HG02981 (cell line): Measurements from ENCODE around the gene CTDSP2.
"Not testable (repeated sequence)": the region's sequence is repeated elsewhere in the genome, so short reads cannot be mapped to it uniquely, and the experiment has no call there.

ENCODE experiments used
- ATAC-seq: cut with Tn5 transposase; IDR thresholded peaks from one replicate; pipeline ENCODE4 v1.9.1; 2021; ENCODE audit warnings: mild to moderate bottlenecking, moderate library complexity; ENCODE audit not compliant: unreplicated experiment

CTDSP2 gene

DNA sequence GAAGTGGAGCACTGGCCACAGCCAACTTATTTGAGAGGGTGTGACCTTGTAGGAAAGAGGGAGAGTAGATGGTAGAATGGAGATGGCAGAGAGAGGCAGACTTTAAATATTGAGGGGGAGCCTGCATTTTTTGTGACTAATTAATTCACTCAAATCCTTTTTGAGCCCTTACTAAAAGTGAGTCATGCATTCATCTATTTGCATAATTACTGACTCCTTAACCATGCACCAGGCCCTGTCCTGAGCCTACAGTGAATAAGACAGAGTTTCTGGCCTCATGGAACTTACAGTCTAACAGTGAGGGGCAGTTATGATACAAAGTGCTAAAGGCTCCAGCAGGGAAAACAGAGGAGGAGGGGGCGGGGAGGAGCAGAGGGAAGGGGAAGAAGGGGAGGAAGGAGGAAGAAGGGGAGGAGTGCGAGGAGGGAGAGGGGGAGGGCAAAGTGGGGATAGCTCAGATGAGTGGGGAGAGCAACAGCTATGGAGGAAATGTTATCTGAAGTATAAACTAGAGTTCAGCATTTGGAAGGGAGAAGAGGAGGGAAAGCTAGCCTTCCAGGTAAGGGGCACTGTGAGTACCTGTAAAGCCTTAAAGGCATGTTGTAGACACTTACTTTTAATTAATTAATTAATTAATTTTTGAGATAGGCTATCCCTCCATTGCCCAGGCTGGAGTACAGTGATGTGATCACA is 7.5 kb upstream of the CTDSP2 start:
- no peak for ATAC-seq

DNA sequence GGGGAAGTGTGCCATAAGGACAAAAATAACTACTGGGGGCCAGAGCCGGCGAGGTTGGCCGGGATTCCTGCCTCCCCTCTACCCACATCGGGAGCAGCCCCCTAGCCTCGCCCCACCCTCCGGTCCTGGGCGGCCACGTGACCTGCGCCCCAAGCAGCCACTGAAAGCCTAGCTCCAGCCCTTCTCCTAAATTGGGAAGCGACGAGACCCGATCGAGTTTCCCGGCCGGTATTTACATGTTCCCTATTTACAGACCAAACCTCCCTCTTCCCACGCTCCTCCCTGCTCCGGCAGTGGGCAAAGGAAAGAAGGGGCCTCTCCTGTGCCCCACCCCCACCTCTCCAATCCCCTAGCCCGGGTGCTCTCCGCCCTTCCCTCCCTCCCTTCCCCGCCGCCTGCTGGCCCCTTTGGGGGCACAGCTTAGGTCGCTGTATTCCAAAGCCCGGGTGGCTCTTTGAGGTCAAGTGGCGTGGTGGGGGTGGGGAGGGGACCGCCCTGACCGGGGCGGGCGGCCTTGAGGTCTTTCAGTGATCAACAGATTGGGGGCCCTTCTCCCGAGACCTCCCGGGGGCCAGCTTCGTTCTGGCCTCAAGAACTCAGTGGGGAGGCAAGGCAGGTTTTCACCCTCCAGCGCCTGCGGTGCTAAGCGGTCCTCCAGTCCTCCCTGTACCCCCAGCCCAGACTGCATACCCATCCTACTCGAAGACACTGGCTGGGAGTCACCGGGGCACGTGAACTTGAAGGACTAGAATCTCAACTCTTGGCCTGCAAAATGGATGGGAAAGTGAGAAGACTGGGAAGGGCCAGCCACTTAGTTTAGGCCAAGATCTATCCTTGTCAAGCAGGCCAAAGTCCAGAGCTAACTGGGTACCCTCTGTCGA is 6.3 kb upstream of the CTDSP2 start:
- no peak for ATAC-seq

DNA sequence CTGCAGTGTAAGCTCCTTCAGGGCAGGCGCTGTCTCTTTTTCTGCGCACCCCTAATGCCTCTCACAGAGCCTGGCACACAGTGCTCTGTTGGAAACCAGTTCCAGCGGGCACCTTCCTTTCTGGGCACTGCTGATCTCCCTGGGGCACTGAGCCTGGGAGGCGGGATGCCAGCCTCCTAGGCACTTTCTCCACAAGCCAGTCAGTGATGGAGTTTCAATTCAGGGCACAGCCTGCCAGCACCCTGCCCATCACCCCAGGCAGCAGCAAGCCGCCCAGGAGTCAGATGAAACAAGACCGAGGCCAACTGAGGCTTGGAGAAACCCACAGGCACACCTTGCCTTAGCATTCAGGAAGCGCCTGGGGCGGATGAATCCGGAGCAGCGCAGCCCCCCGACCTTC is 5.7 kb upstream of the CTDSP2 start:
- ATAC-seq = no peak

DNA sequence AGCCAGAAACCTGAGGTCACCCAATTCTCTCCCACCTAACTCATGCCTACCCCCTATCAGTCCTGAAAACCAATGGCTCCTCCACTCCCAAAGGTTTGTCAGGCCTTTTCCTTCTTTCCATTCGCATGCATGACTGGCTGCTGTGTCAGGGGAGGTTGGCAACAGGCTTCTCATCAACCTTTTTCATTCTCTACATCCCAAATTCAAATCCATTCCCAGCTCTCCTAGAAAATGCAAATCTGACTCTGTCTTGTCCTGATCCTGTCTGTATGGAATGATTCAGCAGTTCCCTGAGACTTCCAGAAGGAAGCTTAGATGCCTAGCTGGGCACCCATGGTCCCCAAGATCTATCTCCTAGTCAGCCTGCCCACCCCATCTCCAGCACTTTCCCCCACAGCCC is 5.0 kb upstream of the CTDSP2 start:
- ATAC-seq = no peak

DNA sequence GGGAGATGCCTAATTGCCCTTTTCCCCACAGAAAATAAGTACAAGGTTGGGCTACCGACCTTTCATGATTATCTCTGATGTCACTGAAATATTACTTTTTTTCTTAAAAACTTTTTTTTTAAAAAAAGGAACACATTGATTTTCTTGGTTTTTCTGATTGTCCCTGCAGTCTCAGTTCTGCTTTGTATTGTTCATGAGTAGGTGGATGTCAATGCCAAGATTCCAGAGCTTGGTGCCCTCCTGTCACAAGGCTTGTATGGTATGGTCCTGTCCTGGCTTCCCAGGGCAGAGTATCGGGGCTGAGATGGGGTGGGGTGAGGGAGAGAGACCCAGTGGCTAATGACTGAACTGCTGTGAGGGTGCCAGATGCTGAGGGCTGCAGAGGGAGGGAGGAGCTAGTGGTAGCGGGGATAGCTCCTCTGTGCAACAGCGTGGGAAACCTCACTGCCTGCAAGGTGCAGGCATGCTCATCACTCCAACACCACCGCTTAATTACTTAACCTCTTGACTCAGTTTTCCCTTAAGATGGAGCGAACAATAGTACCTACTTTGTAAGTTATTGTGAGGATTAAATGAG is 4.4 kb upstream of the CTDSP2 start:
- no peak for ATAC-seq

DNA sequence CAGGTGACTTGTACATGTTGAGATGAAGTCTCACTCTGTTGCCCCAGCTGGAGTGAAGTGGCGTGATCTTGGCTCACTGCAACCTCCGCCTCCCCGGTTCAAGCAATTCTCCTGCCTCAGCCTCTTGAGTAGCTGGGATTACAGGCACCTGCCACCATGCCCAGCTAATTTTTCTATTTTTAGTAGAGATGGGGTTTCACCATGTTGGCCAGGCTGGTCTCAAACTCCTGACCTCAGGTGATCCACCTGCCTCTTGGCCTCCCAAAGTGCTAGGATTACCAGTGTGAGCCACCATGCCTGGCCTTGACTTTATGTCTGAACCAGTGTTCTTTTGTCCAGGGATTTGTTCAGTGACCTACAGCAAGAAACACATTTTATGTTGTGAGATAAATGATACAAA is 2.9 kb upstream of the CTDSP2 start:
- ATAC-seq = not testable (repeated sequence)

DNA sequence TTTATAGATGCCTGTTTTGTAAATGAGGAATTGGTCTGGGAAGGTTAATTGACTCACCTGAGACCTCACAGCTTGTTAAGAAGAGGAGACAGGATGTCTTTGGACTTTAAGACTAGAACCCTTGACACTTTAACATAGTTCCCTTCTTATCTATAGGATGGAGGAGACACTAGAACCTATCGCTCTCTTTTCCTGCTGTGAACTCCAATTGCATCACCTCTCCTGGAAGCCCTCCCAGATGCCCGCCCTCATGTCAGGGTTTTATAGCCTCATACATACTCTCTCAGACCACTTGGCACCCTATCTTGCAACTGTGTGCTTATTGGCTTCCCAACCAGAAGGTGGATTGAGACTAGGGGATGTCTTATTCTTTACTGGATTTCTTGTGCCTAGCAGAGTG is 2.5 kb upstream of the CTDSP2 start:
- ATAC-seq = no peak

DNA sequence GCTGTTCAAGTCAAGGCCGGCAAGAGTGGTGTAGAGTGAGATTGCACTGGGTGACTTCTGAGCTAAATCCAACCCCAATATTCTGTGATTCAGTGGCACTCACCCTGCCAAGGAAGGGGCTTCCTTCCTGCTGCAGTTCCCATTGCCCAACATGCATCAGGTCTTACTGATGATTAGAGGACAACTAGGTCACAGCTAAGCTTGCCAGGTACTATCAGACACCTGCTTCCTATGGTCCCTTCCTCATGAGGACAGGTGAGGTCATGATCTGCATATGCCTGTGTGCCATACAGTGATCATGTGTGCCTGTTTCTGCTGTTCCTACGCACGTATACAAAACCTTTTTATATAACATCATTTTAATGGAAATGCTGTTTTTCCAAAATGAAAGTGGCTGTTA is 1.7 kb upstream of the CTDSP2 start:
- ATAC-seq = no peak

DNA sequence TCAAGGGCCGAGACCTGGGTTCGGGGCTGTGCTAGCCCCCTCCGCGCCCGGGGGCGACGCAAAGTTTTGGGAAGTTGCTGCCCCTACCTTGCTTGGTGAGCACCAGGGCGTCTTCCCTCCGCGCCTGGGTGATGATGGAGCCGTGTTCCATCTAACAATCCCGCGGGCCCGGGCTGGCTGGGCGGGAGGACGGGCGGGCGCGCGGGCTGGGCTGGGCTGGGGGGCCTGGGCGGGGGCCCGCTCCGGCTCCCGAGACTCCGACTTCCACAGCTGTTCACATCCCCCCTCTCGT is 298 bp downstream of the CTDSP2 start:
- peak; percentile 20 for ATAC-seq

DNA sequence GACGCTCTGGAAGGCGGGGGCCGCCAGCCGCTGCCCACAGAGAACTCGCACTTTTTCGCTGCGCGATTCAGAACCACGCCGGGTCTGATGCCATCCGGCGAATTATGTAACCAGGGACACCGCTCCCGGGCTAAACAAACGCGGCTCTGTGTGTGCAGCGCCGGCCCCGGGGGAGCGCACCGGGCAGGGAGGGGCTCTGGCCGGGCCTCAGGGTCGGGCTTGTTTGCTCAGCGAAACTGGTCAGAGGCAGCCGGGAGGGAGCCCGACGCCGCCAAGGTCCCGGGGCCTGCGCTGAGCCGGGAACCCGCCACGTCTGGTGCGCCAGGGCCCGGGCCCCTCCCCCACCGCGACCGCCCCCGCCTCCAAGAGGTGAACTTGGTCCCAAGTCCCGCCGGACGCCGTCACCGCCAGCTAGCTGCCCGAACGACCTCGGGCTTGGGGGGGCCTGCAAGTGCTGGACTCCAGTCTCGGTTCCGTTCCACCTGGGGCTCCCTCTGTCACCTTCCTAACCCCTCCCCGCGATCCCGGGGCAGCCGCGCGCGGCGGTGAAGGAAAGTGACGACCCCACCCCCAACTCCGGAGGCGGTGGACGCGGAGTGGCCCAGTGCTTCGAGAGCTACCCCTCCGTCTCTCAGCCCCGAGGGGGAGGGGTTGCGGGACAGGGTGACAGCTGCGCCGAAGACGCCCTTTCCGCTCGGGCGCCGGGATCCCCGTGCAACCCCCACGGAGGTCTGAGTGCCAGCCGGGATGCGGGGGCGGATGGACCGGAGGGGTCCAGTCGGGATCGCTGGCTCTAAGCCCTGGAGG is 848 bp downstream of the CTDSP2 start:
- peak; percentile 33 for ATAC-seq

DNA sequence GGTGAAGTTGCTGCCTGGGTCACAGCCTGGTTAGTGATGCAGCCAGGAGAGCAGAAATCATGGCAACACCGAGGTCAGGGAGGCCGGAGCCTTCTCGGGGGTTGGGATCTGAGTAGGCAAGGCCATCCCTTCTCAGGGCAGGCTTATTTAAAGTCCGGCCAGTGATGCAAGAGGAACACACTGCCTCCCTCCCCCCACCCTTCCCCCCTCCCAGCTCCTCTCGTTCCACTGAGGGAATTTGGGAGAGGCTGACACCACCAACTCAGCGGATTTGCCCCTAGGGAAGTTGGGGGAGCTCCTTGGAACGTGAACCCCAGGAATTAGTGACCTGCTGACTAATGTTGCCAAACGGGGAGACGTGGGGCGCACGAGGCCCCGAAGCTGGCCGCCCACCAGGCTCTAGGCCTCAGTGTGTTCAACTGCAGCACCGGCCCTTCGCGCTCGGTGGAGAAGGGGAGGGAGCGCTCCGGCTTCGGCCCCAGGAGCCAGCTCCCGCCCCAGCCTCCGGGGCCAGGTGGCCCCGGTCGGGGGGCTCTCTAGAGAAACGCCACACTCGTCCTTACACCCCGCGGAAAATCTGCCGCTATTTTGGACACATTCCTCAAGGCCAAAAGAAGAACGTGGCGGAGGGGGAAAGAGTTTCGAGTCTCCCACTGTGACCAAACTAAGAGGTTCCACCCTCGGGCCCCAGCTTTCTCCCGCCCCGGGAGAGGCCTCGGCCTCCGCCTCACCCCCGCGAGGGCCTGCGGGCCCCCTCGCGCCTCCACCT is 1.6 kb downstream of the CTDSP2 start:
- no peak for ATAC-seq

DNA sequence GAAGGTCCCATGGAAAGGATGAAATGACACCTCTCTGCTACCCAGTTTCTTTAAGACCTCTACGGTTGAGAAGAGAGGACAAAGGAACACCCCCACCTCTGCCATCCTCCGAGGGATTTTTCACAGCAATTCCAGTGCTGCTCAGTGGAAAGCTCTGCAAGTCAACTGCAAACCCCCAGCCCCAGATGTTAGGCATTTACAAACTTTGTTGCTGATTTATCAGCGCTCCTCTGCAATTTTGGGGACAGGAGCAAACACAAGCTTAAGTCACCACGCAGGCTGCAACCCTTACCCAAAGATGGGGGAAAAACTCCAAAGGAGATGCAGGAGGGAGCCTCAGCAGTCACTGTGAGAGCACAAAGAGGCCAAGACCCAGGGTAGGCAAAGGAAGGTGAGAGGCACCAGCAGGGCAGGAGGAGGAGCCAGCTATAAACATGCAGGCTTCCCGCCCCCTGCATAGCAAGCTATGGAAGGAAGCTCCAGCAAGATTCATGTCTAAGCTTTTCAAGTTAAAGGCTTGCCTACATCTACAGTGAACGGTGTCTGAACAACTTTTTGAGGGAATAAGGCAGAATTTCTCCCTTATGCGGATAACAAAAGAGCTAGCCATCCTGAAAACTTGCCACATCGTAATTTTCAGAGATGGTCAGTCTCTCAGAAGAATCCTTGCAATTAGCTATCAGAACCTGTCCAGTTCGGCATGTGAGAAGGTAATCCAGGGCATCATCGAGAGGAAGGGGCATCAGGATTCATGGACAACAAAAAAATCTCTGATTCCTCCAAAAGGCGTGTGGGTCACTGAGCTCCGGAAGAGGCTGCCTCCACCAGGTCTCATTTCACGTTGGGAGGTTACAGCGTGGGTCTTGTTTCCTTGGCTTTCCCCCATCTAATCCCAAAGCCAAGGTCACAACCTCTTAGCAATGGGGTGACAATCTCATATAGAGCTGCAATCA is 3.9 kb downstream of the CTDSP2 start:
- ATAC-seq = no peak

DNA sequence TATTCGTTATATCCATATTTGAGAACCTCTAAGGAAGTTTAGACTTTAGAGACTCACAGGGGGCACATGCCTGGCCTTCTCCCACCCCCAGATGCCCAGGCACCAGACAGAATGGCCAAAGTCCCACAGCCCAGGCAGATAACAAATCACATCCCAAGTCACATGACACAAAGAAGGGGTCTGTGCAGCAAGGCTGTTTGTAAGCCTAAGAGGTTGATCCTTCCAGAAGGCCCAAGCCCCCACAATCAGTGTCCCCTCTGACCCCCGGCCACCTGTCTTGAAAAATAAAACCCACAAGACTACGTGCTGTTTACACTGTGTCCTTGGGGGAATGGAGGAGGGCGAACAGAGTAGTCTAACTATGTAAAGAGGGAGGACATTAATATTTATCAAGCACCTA is 5.1 kb downstream of the CTDSP2 start:
- no peak for ATAC-seq

DNA sequence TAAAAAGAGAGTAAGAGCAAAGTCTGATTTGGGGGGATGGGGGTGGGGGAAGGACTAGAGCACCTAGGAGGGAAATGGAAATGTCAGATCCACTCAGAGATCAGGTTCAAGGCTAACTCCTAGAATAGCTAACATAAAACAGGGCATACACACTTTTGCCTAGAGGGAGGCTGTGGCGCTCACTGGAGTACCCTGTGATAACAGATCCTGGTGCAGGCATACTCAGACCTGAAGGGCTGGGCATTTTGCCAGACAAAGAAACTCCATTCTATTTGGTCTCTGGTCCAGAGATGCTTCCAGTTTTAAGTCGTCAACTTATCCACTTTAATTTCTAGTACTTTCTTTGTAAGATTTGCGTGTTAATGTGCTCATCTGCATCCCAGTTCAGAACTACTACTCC is 5.8 kb downstream of the CTDSP2 start:
- ATAC-seq = no peak

DNA sequence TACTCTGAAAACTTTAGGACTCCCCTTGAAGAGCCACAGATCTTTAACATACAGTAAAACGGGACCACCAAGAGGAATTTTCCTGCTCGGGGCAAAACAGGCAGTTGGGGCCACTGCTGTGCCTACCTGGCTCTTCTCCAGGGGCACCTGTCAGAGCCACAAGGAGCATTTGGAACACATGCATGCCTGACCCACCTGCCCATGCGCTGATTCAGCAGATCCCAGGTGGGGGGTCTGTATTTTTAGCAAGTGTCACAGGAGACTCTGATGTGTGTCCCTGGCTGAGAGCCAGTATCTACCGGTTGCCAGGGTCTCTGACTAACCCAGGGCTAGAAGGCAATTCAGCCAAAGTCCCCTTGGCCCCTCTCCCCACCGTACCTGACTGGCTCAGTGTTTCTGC is 6.5 kb downstream of the CTDSP2 start:
- no peak for ATAC-seq

DNA sequence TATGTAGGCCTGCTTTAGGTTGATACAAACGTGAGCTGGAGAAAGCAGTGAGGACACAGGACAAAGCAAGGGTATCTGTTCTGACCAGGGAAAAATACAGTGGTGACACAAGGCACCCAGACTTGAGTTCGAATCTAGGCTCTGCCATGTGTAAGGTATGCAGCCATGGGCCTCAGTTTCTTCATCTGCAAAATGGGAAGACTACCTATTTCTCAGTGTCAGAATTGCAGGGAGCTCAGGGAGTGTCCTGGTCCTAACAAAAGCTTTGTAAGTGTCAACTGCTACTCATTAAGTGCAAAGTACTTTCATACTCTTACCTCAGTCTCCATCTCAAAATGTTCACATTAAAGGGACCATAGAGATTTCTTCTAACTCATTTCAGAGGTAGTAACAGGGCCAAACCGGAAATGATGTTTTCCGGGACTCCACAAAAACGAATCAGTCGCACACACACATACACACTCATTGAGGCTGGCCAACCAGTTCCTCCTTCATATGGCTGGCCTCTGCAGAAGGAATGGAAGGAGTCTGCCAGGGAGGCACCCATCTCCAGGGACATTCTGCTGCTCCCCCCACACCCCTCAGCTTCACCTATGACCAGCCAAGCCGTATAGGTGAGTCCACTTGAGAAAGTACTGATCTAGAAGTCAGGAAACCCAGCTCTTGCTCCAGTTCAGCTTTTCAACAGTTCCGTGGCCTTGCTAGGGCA is 7.8 kb downstream of the CTDSP2 start:
- no peak for ATAC-seq

DNA sequence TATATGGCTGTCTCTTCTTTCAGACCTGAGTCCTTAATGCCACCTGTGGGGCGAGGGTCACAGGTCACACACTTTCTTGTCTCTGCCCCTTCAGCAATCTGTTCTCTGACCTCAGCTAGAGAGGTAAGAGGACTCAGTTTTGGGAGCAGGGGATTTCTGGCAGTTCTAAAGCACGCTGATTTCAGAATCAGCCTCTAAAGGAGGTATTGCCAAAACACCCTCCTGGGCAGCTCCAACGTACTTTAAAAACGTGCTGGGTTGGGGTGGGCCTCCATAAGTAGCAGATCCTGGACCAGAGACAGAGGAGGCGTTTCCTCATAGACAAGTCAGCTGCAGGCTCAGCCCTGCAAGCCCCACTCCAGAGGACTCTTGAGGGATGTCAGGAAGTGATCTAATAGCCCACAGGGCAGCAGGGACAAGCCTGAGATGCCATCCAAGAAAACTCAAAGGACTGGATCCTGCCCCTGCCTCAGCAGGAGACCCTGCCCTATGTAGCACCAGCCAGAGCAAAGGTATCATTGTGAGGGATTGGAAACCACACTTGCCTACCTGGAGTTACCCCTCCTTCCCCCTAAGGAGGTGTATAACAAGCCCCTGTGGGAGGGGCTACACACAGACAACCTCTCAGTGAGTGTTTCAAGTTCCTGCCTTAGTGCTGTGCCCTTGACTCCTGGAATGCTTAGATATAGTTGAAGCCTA is 8.5 kb downstream of the CTDSP2 start:
- no peak for ATAC-seq
